Activated CD4-positive, alpha-beta T cell treated with anti-CD3 and anti-CD28 coated beads, Interleukin-2, amount 50 U/mL, for 24 hours (primary cell): ENCODE results near the gene ADORA1.

Source experiments
- DNase-seq, 2 donors: peaks; one replicate each; pipeline ENCODE4 v3.0.0-alpha.2; 2020; ENCODE audit warnings: low read depth in 1 of 2, low spot score in 1 of 2

Gene ADORA1

GRCh38 chr1:203171341-203172183, 44.0 kb downstream of the ADORA1 start:
- DNase-seq = no peak

- peak in 1 of 2 donors; percentile 17 for DNase-seq
Measured at GRCh38 chr1:203172184-203173010, 44.9 kb downstream of the ADORA1 start.

GRCh38 chr1:203173011-203173555, 45.6 kb downstream of the ADORA1 start:
- no peak for DNase-seq

GRCh38 chr1:203173566-203173965, 46.0 kb downstream of the ADORA1 start:
- no peak for DNase-seq

- DNase-seq = no peak
Measured at GRCh38 chr1:203174324-203174985, 46.9 kb downstream of the ADORA1 start.

- DNase-seq = no peak
Measured at GRCh38 chr1:203175237-203175826, 47.8 kb downstream of the ADORA1 start, which contains the start of gene MYBPH. Gene MYBPH, minus strand, starts transcription at chr1:203175826. Its CDS starts 71 bp downstream, at chr1:203175755.

GRCh38 chr1:203175827-203176241, 48.3 kb downstream of the ADORA1 start:
- no peak for DNase-seq

- DNase-seq = no peak
Measured at GRCh38 chr1:203176273-203177035, 48.9 kb downstream of the ADORA1 start.

- no peak for DNase-seq
Measured at GRCh38 chr1:203177036-203177405, 49.5 kb downstream of the ADORA1 start.

- no peak for DNase-seq
Measured at GRCh38 chr1:203177470-203178039, 50.0 kb downstream of the ADORA1 start.

GRCh38 chr1:203178083-203178482, 50.6 kb downstream of the ADORA1 start:
- DNase-seq = no peak

- DNase-seq = no peak
Measured at GRCh38 chr1:203178821-203179666, 51.5 kb downstream of the ADORA1 start.

GRCh38 chr1:203179667-203180005, 52.1 kb downstream of the ADORA1 start:
- DNase-seq = no peak

GRCh38 chr1:203180611-203181330, 53.2 kb downstream of the ADORA1 start:
- no peak for DNase-seq

GRCh38 chr1:203181586-203182386, 54.3 kb downstream of the ADORA1 start:
- no peak for DNase-seq

GRCh38 chr1:203182387-203182953, 54.9 kb downstream of the ADORA1 start:
- DNase-seq = no peak

GRCh38 chr1:203183828-203184227, 56.3 kb downstream of the ADORA1 start:
- DNase-seq = no peak
